Hematopoietic multipotent progenitor cell treated with erythropoietin and hydrocortisone succinate and interleukin-3 and kit ligand, for 17 days (in vitro differentiated cells): Measurements from ENCODE around the gene B4GALT2.

ENCODE experiments used
- DNase-seq: peaks from one replicate; pipeline ENCODE4 v3.0.0-alpha.2; 2015; ENCODE audit warnings: low spot score

B4GALT2 gene

DNA sequence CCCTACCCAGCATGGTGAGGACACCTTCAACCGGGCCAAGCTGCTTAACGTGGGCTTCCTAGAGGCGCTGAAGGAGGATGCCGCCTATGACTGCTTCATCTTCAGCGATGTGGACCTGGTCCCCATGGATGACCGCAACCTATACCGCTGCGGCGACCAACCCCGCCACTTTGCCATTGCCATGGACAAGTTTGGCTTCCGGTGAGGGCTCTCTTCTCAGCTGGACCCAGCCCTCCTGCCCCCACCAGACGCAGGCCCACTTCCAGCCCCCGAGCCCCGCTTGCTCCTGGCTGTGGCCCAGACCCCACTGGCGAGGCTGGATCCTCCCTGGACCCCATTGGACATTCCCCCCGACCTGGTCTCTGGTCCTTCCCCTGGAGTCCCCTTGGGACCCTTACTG lies 5.8 kb downstream of the B4GALT2 start:
- DNase-seq, result no peak

DNA sequence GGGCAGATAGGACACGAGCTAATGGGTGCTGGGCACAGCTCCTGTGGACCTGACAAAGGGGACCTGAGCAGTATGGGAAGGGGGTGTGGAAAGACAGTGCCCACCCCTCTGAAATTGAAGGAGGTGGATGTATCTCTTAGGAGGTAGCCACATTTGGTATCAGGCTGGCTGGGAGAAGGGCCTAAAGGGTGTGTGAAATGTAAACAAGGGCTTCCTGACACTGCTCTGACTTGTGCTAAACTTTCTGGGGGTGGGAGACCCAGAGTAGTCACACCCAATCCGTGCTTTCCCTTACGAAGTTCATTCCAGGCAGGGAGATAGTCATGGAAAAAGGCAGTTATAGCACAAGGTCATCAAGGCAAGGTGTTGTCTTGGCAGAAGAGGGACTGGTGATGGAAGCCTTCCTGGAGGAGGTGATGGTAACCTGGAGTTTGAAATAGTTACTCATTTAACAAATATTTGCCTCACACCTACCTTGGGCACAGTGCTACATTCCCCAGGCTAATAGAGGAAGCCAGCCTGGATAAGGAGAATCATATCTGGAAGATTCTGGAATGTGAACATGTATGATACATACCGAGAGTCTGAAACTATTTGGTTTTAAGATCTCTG lies 7.1 kb downstream of the B4GALT2 start:
- DNase-seq, result no peak

DNA sequence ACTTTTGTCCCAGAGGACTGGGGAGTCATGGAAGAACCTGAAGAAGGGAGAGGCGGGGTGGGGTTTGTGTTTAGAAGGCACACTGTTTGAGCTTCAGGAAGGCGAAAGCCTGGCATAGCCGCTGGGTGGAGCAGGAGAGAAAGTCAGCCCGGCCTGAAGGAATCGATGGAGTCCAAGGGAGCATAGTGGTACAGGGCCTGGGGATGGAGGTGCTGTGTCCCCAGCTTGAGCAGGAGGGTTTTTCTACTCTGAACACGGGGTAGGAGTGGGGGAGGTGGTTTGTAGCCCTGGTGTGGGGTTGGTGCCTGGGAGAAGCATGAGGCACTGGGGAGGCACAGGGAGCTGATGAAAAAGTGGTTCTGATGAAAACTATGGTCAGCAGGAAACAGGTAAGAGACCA lies 7.7 kb downstream of the B4GALT2 start:
- no peak for DNase-seq

DNA sequence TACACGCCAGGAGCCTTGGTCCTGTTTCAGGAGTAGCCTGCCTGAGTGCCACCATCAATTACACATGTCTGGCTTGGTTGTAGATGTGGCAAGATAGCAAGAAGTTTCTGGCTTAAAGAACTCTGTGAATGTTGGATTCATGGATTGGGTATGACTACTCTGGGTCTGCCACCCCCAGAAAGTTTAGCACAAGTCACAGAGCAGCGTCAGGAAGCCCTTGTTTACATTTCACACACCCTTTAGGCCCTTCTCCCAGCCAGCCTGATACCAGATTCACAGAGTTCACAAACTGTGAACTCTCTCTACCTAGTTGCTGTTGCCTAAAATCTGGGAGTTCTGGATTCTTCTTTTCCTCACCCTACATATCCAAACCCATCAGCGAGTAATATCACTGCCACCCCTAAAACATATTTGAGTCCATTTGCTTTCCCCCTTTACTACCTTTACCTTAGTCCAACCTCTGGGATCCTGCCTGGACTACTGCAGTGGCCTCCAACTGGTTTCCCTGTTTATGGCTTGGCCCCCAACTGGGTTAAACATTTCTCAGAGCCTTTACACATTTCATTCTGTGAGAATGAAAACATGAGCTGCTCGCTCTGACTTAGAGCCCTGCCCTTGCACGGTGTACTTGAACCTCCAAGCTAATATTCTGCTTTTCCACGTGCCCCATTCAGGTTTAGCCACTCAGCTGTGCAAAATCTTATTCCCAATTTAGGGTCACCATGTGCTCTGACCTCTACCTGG lies 8.3 kb downstream of the B4GALT2 start:
- no peak for DNase-seq

DNA sequence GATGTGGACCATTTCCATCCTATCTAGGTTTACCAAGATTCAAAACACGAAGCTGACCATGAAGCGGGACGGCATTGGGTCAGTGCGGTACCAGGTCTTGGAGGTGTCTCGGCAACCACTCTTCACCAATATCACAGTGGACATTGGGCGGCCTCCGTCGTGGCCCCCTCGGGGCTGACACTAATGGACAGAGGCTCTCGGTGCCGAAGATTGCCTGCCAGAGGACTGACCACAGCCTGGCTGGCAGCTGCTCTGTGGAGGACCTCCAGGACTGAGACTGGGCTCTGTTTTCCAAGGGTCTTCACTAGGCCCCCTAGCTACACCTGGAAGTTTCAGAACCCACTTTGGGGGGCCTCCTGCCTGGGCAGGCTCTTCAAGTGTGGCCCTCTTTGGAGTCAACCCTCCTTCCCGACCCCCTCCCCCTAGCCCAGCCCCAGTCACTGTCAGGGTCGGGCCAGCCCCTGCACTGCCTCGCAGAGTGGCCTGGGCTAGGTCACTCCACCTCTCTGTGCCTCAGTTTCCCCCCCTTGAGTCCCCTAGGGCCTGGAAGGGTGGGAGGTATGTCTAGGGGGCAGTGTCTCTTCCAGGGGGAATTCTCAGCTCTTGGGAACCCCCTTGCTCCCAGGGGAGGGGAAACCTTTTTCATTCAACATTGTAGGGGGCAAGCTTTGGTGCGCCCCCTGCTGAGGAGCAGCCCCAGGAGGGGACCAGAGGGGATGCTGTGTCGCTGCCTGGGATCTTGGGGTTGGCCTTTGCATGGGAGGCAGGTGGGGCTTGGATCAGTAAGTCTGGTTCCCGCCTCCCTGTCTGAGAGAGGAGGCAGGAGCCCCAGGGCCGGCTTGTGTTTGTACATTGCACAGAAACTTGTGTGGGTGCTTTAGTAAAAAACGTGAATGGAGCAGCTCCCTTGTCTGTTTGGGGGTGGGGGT lies 11.5 kb downstream of the B4GALT2 start:
- no peak for DNase-seq

DNA sequence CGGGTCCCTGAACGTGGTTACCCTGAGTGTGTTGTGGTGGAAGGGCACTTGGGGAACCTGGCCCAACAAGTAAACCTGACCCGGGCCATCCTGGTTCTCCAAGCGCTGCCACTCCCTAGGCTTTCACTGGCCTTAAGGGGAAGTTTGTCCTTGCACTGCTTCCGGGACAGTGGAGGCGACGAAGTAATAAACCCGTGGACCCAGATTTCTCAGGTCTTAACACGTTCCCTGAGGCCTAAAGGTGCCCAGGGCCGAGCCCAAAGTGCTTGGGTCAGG lies 12.1 kb downstream of the B4GALT2 start:
- no peak for DNase-seq

DNA sequence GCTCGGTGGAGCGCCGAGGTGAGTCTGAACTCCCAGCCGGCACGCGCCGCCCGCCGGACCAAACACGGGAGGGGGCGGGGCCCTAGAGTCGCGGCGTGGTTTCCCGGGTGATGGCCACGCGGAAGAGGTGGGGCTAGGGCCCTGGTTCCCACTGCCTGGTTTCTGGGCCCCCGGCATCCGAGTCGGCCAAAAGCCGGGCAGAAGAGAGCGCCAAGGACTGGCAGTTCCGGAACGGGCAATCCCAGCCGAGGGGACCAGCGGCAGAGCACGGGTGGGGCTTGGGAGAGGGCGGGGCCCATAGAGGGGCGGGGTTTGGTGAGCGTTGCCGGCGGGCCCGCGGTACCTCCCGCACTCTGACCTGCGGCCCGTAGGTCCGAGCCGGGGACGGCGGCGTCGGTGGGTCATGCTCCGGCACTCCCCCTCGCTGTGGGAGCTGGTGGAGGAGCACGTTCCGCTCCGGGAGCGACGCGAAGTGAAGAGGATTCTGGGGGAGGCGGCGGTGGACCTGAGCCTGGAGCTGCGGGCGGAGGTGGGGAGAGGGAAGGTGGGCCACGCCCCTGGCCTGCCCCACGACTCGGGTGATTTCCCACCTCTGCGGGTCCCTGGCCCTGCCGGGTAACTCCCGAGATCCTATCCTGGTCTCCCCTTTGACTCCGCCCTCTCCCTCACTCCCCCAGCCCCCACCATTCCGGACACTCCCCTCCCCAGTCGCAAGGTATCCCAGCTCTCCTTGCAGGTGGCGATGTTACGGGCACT lies 12.6 kb downstream of the B4GALT2 start, which contains the start of gene CCDC24:
Gene CCDC24, plus strand, starts transcription at position 124 of the 756 bp plus-strand sequence. Its CDS starts 280 bp downstream, at position 404.
- peak; percentile 80 for DNase-seq

DNA sequence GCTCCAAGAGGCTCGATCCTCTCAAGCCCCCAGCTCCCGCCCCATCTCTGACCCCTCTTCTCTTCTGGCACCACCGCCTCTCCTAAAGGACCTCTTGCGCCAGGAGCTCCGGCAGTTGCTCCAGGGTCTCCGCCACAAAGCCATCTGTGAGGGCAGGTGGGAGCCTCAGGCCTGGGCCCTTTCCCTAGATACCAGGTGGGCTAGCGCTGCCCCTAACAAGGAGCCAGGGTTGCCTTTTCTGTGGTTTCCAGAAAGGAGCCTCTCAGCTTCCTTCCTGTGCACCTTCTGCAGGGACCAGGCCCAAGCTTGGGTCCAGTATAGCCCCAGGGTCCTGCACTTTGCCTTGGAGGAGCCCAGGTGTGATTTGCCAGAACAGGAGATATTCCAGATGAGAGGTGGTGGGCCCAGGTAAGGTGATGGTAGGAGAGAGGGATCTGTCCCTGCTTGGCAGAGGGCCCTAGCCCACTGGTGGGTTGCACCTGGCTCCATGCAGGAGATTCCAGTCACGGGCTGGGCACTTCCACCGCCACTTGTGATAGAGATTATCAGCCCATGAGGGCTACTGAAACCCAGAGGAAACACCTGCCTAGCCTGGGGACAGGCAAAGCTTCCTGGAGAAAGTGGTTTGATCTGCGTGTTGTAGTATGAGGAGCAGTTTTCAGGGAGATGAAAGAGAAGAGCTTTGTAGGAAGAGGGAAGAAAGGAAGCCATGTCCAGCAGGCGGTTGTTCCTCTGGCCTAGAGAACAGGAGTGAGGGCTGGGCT lies 13.4 kb downstream of the B4GALT2 start:
- no peak for DNase-seq

DNA sequence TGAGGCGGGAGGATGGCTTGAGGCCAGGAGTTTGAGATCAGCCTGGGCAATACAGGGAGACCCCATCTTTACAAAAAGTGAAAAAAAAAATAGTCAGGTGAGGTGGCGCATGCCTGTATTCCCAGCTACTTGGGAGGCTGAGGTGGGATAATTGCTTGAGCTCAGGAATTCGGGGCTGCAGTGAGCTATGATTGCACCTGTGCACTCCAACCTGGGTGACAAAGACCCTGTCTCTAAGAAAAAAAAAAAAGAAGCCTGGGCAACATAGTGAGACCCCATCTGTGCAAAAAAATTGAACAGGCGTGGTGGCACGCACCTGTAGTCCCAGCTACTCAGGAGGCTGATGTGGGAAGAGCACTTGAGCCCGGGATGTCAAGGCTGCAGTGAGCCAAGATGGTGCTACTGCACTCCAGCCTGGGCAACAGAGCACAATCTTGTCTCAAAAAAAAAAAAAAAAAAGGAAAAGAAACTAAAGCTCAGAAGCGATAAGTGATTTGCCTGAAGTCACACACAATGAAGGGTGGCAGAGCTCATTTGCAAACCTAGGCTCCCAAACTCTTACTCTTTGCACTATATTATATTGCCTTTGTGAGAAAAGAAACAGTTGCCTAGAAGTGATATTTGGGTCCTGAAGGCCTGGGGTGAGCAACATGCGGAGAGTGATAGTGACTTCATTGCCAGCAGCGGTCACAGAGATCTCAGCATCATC lies 14.3 kb downstream of the B4GALT2 start:
- DNase-seq, result no peak

DNA sequence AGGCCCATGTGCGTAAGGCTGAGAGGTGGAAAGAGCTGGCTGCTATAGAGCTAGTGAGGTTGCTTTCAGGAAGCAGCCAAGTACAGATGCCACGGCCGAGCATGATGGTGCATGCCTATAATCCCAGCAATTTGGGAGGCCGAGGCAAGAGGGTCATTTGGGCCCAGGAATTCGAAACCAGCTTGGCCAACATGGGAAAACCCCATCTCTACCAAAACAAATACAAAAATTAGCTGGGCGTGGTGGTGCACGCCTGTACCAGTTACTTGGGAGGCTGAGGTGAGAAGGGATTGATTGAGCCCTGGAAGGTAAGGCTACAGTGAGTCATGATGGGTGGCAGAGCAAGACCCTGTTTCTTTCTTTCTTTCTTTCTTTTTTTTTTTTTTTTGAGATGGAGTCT lies 15.1 kb downstream of the B4GALT2 start:
- DNase-seq, result no peak

DNA sequence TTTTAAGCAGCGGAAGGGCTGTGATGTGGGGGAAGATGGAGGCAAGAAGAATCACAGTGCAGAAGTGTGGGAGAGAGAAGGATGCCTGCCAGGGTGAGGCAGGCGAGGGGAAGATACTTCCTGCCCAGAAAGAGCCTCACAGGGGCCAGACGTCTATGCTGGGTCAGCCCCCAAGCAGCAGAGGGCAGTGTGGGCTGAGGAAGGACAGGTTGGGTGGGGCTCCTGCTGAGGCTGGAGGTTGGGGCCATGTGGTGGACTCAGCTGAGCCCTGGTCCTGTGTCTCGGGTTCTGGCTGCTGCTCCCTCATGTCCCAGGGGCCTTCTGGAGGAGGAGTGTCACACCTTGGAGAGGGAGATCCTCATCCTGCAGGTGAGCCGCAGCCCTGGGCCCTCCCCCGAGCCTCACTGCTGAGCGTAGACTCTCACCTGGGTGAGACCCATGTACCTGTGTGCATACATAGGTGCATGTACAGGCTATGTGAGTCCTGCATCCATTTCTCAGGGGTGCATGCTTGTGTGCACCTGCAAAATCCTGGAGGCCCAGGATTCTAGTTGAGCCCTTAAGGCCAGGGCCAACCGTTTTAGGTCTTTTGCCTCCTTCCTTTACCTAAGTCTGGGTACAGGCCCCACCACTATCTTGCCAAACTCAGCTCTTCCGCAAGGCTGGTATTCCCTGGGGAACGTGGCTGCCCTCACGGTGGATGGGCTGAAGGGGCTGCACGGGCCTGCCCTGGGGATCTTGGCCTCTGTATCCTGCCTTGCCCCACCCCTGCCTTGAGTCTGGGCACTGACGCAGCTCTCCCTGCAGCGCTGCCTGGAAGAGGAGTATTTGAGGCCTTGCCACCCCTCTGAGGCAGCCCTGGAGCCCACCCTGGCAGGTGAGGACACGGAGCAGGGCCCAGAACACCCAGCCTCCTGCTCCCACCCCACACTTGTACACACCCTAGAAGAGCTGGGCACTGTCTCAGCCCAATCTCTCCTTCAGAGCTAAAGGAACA lies 16.1 kb downstream of the B4GALT2 start:
- peak; percentile 58 for DNase-seq

DNA sequence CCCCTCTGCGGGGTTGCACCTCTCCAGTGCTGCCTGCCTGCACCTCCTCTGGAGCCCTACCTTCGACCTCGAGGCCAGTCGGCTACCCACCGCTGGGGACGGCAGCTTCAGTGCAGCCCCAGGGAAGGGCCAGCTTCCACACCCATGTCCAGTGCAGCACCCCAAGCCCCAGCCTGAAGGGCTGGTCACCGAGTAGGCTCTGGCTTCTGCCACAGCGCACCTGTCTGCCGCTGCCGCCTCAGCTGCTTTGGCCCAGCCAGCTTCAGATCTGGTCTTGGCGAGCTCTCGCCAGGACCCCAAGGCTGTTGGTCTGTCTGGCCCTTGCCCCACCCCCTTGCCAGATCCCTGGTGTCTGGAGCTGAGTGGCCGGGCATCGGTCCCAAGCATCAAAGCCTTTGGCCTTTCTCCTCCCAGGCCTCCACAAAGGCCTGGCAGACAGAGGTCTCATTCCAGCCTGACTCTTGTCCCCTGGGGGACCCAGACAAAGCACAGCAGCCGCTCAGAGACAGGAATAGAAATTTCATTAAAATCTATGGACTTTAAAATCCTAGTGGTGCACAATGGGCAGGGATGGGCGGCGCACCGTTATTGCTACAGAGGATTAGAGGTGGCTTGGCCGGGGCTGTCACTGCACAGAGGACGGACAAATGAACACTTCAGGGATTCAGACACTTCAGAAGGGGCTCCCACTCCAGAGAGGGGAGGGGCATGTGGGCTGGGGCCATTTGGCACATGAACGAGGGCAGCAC lies 17.1 kb downstream of the B4GALT2 start:
- DNase-seq, result no peak

DNA sequence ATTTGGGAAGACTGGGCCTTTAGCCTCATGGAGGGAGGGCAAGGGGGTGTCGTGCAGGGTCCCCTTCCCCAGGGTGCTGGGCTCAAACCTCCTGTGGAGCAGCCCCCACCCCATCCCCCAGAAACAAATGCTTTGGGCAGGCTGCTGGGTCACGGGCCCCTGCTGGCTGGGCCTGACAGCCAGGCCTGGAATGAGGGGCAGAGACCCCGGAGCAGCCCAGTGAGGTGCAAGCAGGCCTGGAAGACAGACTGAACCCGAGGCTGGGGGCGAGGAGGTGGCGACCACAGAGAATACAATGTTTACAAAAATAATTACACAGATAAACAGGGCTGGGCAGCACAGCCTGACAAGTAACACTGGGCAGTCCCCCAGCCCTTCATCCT lies 17.7 kb downstream of the B4GALT2 start:
- DNase-seq, result no peak

DNA sequence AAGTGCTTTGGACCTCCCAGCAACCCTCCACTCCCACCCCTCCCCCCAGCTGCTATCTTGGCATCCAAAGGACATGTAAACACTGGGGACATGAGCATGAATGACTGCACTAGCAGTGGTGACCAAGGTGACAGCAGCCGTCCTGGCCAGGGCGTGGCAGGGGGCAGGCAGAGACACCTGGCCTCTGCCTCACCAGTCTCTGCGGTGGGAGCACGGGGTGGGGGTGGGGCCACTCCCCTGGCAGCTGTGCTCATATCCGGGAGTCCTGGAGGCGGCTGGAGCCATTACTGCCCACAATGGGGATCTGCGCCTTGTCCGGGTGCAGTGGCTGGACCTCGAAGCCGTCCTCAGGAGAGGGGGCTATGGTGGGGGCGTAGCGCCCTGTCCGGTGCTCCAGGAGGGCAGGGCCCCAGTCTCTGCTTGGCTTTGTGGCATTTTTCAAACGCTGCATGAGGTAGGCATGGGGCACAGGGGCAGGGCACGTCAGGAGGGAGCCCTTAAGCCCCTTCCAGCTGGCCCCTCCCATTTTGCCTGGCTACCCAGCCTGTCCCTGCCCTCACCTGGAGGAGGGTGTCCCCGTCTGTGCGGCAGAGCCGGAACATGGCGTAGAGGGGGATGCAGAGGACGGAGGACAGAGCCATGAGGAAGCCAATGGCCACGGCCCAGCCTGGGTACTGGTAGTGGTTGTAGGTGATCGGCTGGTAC lies 18.4 kb downstream of the B4GALT2 start:
- no peak for DNase-seq

DNA sequence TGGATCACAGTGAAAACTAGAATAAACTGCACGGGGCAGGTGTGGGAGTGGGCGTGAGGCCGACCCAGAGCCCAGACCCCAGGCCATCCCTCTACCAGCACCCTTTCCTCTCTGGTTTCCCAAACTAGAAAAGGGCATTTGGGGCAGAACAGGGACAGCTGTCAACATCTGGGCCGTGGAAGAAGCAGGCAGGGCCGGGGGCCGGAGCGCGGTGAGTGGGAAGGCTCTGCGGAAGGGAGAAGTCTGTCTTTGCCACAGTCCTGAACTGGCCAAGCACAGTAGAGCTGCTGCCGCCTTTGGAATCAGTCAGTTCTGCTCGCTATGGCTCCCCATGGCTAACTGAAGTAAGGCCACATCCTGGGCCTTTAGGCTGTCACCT lies 19.0 kb downstream of the B4GALT2 start:
- no peak for DNase-seq

DNA sequence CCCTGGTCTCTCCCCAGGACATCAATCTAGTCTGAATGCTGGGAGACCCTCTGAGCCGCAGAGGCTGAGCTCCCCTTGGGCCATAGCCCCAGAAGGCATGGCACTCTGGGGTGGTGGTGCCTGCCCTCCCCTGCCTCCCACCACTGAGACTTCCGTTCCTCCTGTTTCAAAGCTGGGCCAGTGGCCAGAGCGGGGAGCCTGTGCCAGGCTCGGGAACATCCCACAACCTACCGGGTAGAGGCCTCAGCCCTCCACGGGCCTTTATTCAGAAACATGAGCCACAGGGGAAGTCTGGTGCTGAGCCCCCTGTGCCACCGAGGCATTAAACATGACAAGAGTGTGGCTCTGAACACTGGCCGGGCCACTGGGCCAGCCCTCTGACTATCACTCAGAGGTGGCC lies 20.4 kb downstream of the B4GALT2 start:
- no peak for DNase-seq

DNA sequence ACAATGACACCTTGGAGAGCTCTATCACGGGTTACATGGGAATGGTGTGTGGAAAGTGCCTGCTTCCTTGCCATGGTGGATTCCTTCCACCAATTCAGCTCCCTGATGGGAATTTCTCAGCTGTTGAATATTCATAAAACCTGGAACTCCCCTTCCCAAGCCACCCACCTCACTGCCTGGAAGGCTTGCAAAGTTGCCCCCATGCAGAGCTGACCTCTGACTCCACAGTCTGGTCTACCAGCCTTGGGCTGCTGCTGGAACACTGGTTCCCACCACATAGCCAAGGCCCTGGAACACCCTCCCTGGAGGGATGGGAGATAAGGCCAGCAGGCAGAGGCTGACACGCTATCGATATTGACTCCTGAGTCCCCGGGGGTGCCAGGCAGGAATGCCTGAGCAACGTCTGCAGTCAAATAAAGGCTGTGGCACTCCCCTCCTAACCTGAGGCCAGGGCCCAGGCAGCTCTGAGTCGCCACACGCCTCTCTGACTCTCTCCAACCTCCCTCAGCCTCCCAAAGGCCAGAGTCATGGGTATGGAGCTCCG lies 21.2 kb downstream of the B4GALT2 start:
- no peak for DNase-seq

DNA sequence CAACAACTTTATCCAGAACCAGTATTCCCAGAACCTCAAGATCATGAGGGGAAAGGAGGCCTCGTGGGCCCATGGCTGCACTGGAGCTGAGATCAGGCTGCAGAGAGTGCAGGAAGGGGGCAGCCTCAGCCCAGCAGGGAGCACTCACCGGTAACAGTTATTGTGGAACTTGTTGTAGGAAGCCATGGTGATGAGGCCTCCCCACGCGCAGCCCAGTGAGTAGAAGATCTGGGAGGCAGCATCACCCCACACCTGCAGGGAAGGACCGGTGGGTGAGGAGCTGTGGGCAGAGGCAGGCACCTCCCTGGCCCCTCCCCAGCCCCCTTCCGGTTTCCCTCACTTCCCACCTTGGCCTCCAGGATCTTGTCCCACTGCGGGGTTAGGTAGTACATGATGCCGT lies 23.2 kb downstream of the B4GALT2 start:
- no peak for DNase-seq
